HG03457 (cell line): ENCODE results near the gene ARHGAP42.

Experiments
- ATAC-seq: cut with Tn5 transposase; IDR thresholded peaks from one replicate; pipeline ENCODE4 v1.9.1; 2021; ENCODE audit warnings: moderate number of reproducible peaks; ENCODE audit not compliant: unreplicated experiment

Gene ARHGAP42

GRCh38 chr11:100949443-100949842, 262.4 kb downstream of the ARHGAP42 start:
- ATAC-seq: no peak

GRCh38 chr11:100955318-100955717, 268.2 kb downstream of the ARHGAP42 start:
- ATAC-seq: no peak

GRCh38 chr11:100956351-100956750, 269.3 kb downstream of the ARHGAP42 start:
- no peak for ATAC-seq

GRCh38 chr11:100957499-100957898, 270.4 kb downstream of the ARHGAP42 start:
- no peak for ATAC-seq

- no peak for ATAC-seq
These were observed 274.5 kb downstream of the ARHGAP42 start for GRCh38 chr11:100961633-100962032.

- no peak for ATAC-seq
These were observed 276.3 kb downstream of the ARHGAP42 start for GRCh38 chr11:100963375-100963774.

- no peak for ATAC-seq
These were observed 277.3 kb downstream of the ARHGAP42 start for GRCh38 chr11:100964435-100964834.

GRCh38 chr11:100965346-100965745, 278.3 kb downstream of the ARHGAP42 start:
- no peak for ATAC-seq

GRCh38 chr11:100966366-100966765, 279.3 kb downstream of the ARHGAP42 start:
- ATAC-seq: no peak

- ATAC-seq: no peak
These were observed 281.9 kb downstream of the ARHGAP42 start for GRCh38 chr11:100969008-100969407.

GRCh38 chr11:100970283-100971164, 283.4 kb downstream of the ARHGAP42 start:
- no peak for ATAC-seq

GRCh38 chr11:100972046-100972445, 285.0 kb downstream of the ARHGAP42 start:
- no peak for ATAC-seq

GRCh38 chr11:100978442-100978841, 291.4 kb downstream of the ARHGAP42 start:
- no peak for ATAC-seq

GRCh38 chr11:100978939-100979338, 291.9 kb downstream of the ARHGAP42 start:
- no peak for ATAC-seq

- no peak for ATAC-seq
These were observed 293.1 kb downstream of the ARHGAP42 start for GRCh38 chr11:100980156-100980555.

GRCh38 chr11:100981196-100981824, 294.2 kb downstream of the ARHGAP42 start:
- no peak for ATAC-seq

GRCh38 chr11:100984668-100985067, 297.6 kb downstream of the ARHGAP42 start:
- no peak for ATAC-seq

GRCh38 chr11:100990931-100991330, 303.8 kb downstream of the ARHGAP42 start:
- no peak for ATAC-seq

GRCh38 chr11:100991541-100991940, 304.5 kb downstream of the ARHGAP42 start:
- no peak for ATAC-seq

GRCh38 chr11:100994966-100995365, 307.9 kb downstream of the ARHGAP42 start:
- ATAC-seq: no peak

GRCh38 chr11:100999756-101000155, 312.7 kb downstream of the ARHGAP42 start:
- ATAC-seq: no peak

GRCh38 chr11:101003468-101003867, 316.4 kb downstream of the ARHGAP42 start:
- ATAC-seq: no peak
